NCI-H2196 treated with DMSO at 0.1 percent for 48 hours (cell line): ENCODE results near the gene RARB.

Experiments used
- DNase-seq: peaks from one replicate; lab custom pipeline; 2025; ENCODE audit not compliant: unreplicated experiment; lab: John Stamatoyannopoulos, UW

RARB gene

GRCh38 chr3:25427942-25428788 lies at the start of gene RARB:
Gene RARB, plus strand, starts transcription at chr3:25428263. Its CDS starts 469 bp downstream, at chr3:25428732.
- DNase-seq = no peak

GRCh38 chr3:25378786-25379311 lies 49.2 kb upstream of the RARB start:
- no peak for DNase-seq

- no peak for DNase-seq
Observed at GRCh38 chr3:25380222-25380739, 47.8 kb upstream of the RARB start.

GRCh38 chr3:25381083-25381482 lies 47.0 kb upstream of the RARB start:
- no peak for DNase-seq

GRCh38 chr3:25384471-25384870 lies 43.6 kb upstream of the RARB start:
- no peak for DNase-seq

GRCh38 chr3:25385807-25386460 lies 42.1 kb upstream of the RARB start:
- DNase-seq = no peak

GRCh38 chr3:25386686-25387255 lies 41.3 kb upstream of the RARB start:
- DNase-seq = no peak

GRCh38 chr3:25390605-25391004 lies 37.5 kb upstream of the RARB start:
- DNase-seq = no peak

- DNase-seq = no peak
Observed at GRCh38 chr3:25396251-25396650, 31.8 kb upstream of the RARB start.

- no peak for DNase-seq
Observed at GRCh38 chr3:25396686-25397085, 31.4 kb upstream of the RARB start.

GRCh38 chr3:25397150-25397549 lies 30.9 kb upstream of the RARB start:
- DNase-seq = no peak

- no peak for DNase-seq
Observed at GRCh38 chr3:25400587-25400986, 27.5 kb upstream of the RARB start.

GRCh38 chr3:25403968-25404367 lies 24.1 kb upstream of the RARB start:
- no peak for DNase-seq

- no peak for DNase-seq
Observed at GRCh38 chr3:25404569-25404968, 23.5 kb upstream of the RARB start.

GRCh38 chr3:25405335-25405734 lies 22.7 kb upstream of the RARB start:
- DNase-seq = no peak

- DNase-seq = no peak
Observed at GRCh38 chr3:25410703-25411102, 17.4 kb upstream of the RARB start.

- no peak for DNase-seq
Observed at GRCh38 chr3:25412269-25412668, 15.8 kb upstream of the RARB start.

- no peak for DNase-seq
Observed at GRCh38 chr3:25416176-25416575, 11.9 kb upstream of the RARB start.

- no peak for DNase-seq
Observed at GRCh38 chr3:25418596-25418995, 9.5 kb upstream of the RARB start.

- no peak for DNase-seq
Observed at GRCh38 chr3:25419251-25419650, 8.8 kb upstream of the RARB start.

GRCh38 chr3:25420147-25420546 lies 7.9 kb upstream of the RARB start:
- DNase-seq = no peak

GRCh38 chr3:25420885-25421284 lies 7.2 kb upstream of the RARB start:
- DNase-seq = no peak
